Fibroblast of lung (primary cell): ENCODE results near the gene ENOX1.

Experiments
- CTCF ChIP-seq, 2 donors: IDR thresholded peaks in 1 of 2; conservative IDR thresholded peaks in 1 of 2; 1 replicate in 1 of 2; 2 replicates in 1 of 2; pipeline ENCODE4 v1.5.1; 2011 to 2012; ENCODE audit warnings: low read length in 2 of 2, control low read depth in 1 of 2, inconsistent platforms in 1 of 2, low read depth in 1 of 2, mild to moderate bottlenecking in 1 of 2
- EZH2 ChIP-seq: IDR thresholded peaks from 2 replicates; pipeline ENCODE4 v1.5.1; 2012; ENCODE audit warnings: low read length, control low read depth, mild to moderate bottlenecking; ENCODE audit errors: missing control alignments

GRCh38 chr13:43831088-43831487 is 44.3 kb upstream of the ENOX1 start:
- no peak for TF ChIP-seq EZH2
- TF ChIP-seq CTCF (conservative IDR thresholded peaks at IDR 0.05 in 1 of 2, IDR thresholded peaks at IDR 0.05 in 1 of 2; ENCODE audit: low read depth in 1 of 2, low read length in 2 of 2), result no peak
